Stomach (tissue), 4 donors: ENCODE results near the gene MCHR1.

ENCODE experiments used
- EP300 ChIP-seq: sonication (generic); formaldehyde crosslinking; IDR thresholded peaks from one replicate; pipeline ENCODE4 v1.6.1; 2017; ENCODE audit warnings: antibody characterized with exemption
- POLR2A ChIP-seq, 4 donors: fragments of 450-650 bp; IDR thresholded peaks; one replicate each; pipeline ENCODE4 v1.6.1; 2016; ENCODE audit warnings: antibody characterized with exemption in 4 of 4, control low read depth in 2 of 4, mild to moderate bottlenecking in 1 of 4, moderate library complexity in 1 of 4
- POLR2AphosphoS5 ChIP-seq, 3 donors: sonication (generic); formaldehyde crosslinking; IDR thresholded peaks; one replicate each; pipeline ENCODE4 v1.6.1; 2016; ENCODE audit warnings: antibody characterized with exemption in 3 of 3
- TF ChIP-seq, protein P1 (sequence below), 7 experiments: fragments of 450-650 bp in 4 of 7; fragments of 200-600 bp in 3 of 7; sonication (generic) in 3 of 7; IDR thresholded peaks; one replicate each; pipeline ENCODE4 v1.5.1; 2016 to 2019; ENCODE audit warnings: antibody characterized with exemption in 7 of 7, control low read depth in 2 of 7, mild to moderate bottlenecking in 1 of 7

DNA sequence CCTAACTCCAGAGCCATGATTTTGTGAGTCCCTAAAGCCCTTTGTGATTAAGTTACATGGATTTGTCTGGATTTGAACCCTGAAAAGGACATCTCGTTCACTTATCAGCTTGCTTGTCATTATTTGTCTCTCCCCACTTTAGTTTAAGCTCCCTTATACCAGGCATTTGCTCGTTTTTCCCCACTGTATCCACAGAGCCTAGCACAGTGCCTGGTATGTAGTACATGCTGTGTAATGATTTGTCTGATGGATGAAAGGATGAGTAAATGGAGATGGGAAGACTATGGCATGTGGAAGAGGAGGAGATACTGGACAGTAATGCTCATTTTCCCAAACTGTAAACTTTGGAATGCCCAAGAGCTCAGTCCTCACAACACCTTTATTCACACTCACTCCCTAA lies 9.2 kb upstream of the MCHR1 start:
- TF ChIP-seq, protein P1, sequence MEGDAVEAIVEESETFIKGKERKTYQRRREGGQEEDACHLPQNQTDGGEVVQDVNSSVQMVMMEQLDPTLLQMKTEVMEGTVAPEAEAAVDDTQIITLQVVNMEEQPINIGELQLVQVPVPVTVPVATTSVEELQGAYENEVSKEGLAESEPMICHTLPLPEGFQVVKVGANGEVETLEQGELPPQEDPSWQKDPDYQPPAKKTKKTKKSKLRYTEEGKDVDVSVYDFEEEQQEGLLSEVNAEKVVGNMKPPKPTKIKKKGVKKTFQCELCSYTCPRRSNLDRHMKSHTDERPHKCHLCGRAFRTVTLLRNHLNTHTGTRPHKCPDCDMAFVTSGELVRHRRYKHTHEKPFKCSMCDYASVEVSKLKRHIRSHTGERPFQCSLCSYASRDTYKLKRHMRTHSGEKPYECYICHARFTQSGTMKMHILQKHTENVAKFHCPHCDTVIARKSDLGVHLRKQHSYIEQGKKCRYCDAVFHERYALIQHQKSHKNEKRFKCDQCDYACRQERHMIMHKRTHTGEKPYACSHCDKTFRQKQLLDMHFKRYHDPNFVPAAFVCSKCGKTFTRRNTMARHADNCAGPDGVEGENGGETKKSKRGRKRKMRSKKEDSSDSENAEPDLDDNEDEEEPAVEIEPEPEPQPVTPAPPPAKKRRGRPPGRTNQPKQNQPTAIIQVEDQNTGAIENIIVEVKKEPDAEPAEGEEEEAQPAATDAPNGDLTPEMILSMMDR (IDR thresholded peaks at IDR 0.05): no peak
- no peak for TF ChIP-seq POLR2AphosphoS5 (IDR thresholded peaks at IDR 0.05)
- no peak for TF ChIP-seq POLR2A (IDR thresholded peaks at IDR 0.05)
- no peak for TF ChIP-seq EP300
